H9 (cell line): ENCODE data around the gene FAM98C. TPM values are rescaled to one million over a fixed set of nuclear protein-coding genes. Genes with fewer than 3 reads are reported as not detected.

Source experiments
- DNase-seq: peaks from one replicate; pipeline ENCODE4 v3.0.0-alpha.2; 2017
- H2AFZ ChIP-seq: one replicate; pipeline ENCODE4 v1.6.1; 2013; ENCODE audit warnings: mild to moderate bottlenecking, low read length, control low read depth, moderate library complexity
- H2AK5ac ChIP-seq: 2 replicates; pipeline ENCODE4 v1.6.1; 2013; ENCODE audit warnings: low read length, control low read depth, mixed read lengths; ENCODE audit not compliant: insufficient read length
- H2BK120ac ChIP-seq: one replicate; pipeline ENCODE4 v1.6.1; 2013; ENCODE audit warnings: low read depth, mild to moderate bottlenecking, low read length, control low read depth, inconsistent platforms; ENCODE audit not compliant: poor library complexity, severe bottlenecking
- H2BK12ac ChIP-seq: 2 replicates; pipeline ENCODE4 v1.6.1; 2013; ENCODE audit warnings: low read length, control low read depth, mixed read lengths, low read depth; ENCODE audit not compliant: insufficient read length
- H2BK15ac ChIP-seq: 2 replicates; pipeline ENCODE4 v1.6.1; 2013; ENCODE audit warnings: low read depth, low read length, control low read depth
- H2BK20ac ChIP-seq: one replicate; pipeline ENCODE4 v1.6.1; 2013; ENCODE audit warnings: low read depth, mild to moderate bottlenecking, low read length, control low read depth, inconsistent platforms; ENCODE audit not compliant: poor library complexity, severe bottlenecking
- H2BK5ac ChIP-seq: 2 replicates; pipeline ENCODE4 v1.6.1; 2013; ENCODE audit warnings: low read length, control low read depth, mixed read lengths; ENCODE audit not compliant: insufficient read length
- H3K14ac ChIP-seq: 2 replicates; pipeline ENCODE4 v1.6.1; 2013; ENCODE audit warnings: low read length, control low read depth; ENCODE audit not compliant: insufficient read depth
- H3K18ac ChIP-seq: 2 replicates; pipeline ENCODE4 v1.6.1; 2013; ENCODE audit warnings: low read depth, mild to moderate bottlenecking, mixed read lengths, low read length, control low read depth; ENCODE audit not compliant: insufficient read length
- H3K23ac ChIP-seq: 2 replicates; pipeline ENCODE4 v1.6.1; 2013; ENCODE audit warnings: low read length, control low read depth, mixed read lengths, low read depth; ENCODE audit not compliant: insufficient read length
- H3K23me2 ChIP-seq: 2 replicates; pipeline ENCODE4 v1.6.1; 2013; ENCODE audit warnings: low read depth, mild to moderate bottlenecking, mixed read lengths, low read length, control low read depth; ENCODE audit not compliant: insufficient read length, poor library complexity, severe bottlenecking
- H3K27ac ChIP-seq: 2 replicates; pipeline ENCODE4 v1.5.1; 2013; ENCODE audit warnings: low read length, control low read depth, mixed read lengths, low read depth; ENCODE audit not compliant: insufficient read length
- H3K27me3 ChIP-seq: 2 replicates; pipeline ENCODE4 v1.6.1; 2013; ENCODE audit warnings: low read length, control low read depth, inconsistent platforms; ENCODE audit not compliant: insufficient read depth
- H3K4ac ChIP-seq: 2 replicates; pipeline ENCODE4 v1.6.1; 2013; ENCODE audit warnings: low read depth, mild to moderate bottlenecking, control low read depth, inconsistent platforms, low read length, moderate library complexity
- H3K4me1 ChIP-seq: 2 replicates; pipeline ENCODE4 v1.6.1; 2013; ENCODE audit warnings: low read length, control low read depth, inconsistent platforms; ENCODE audit not compliant: insufficient read depth
- H3K4me2 ChIP-seq: 2 replicates; pipeline ENCODE4 v1.6.1; 2013; ENCODE audit warnings: low read length, control low read depth, mixed read lengths; ENCODE audit not compliant: insufficient read length, insufficient read depth
- H3K56ac ChIP-seq: 2 replicates; pipeline ENCODE4 v1.6.1; 2013; ENCODE audit warnings: low read depth, mild to moderate bottlenecking, mixed read lengths, low read length, control low read depth; ENCODE audit not compliant: insufficient read length
- H3K79me1 ChIP-seq: 2 replicates; pipeline ENCODE4 v1.6.1; 2013; ENCODE audit warnings: low read depth, mild to moderate bottlenecking, moderate library complexity, low read length, control low read depth, inconsistent platforms; ENCODE audit not compliant: insufficient read depth, poor library complexity, severe bottlenecking
- H3K79me2 ChIP-seq: 2 replicates; pipeline ENCODE4 v1.6.1; 2013; ENCODE audit warnings: low read length, control low read depth, inconsistent platforms; ENCODE audit not compliant: insufficient read depth
- H3K9ac ChIP-seq: 2 replicates; pipeline ENCODE4 v1.6.1; 2013; ENCODE audit warnings: low read length, control low read depth, mixed read lengths; ENCODE audit not compliant: insufficient read length; ENCODE audit errors: extremely low read depth
- H3K9me3 ChIP-seq: one replicate; pipeline ENCODE4 v1.6.1; 2013; ENCODE audit warnings: low read depth, low read length, inconsistent platforms; ENCODE audit not compliant: control insufficient read depth
- H3T11ph ChIP-seq: one replicate; pipeline ENCODE4 v1.6.1; 2013; ENCODE audit warnings: mild to moderate bottlenecking, low read length, control low read depth, inconsistent platforms
- H4K20me1 ChIP-seq: one replicate; pipeline ENCODE4 v1.6.1; 2013; ENCODE audit not compliant: control insufficient read depth, insufficient read length, insufficient read depth
- H4K5ac ChIP-seq: 2 replicates; pipeline ENCODE4 v1.6.1; 2013; ENCODE audit warnings: low read depth, mild to moderate bottlenecking, mixed read lengths, low read length, control low read depth; ENCODE audit not compliant: insufficient read length
- H4K8ac ChIP-seq: replicated peaks from 2 replicates; pipeline ENCODE4 v1.6.1; 2013; ENCODE audit warnings: low read length, control low read depth, mixed read lengths, low read depth; ENCODE audit not compliant: insufficient read length
- H4K91ac ChIP-seq: 2 replicates; pipeline ENCODE4 v1.6.1; 2013; ENCODE audit warnings: low read depth, mild to moderate bottlenecking, moderate library complexity, mixed read lengths, low read length, control low read depth; ENCODE audit not compliant: insufficient read length
- H3K27ac Mint-ChIP-seq, 3 experiments: 2 replicates in 2 of 3; 3 replicates in 1 of 3; pipeline ENCODE4 v1.8.0; 2020 to 2021; ENCODE audit warnings: mixed read lengths in 3 of 3, mild to moderate bottlenecking in 1 of 3, moderate library complexity in 1 of 3
- H3K27me3 Mint-ChIP-seq: 2 replicates; pipeline ENCODE4 v1.8.0; 2021; ENCODE audit warnings: low read depth, mild to moderate bottlenecking, moderate library complexity, mixed read lengths
- H3K36me3 Mint-ChIP-seq, 3 experiments: 2 replicates in 2 of 3; 3 replicates in 1 of 3; pipeline ENCODE4 v1.8.0; 2020 to 2021; ENCODE audit warnings: low read depth in 3 of 3, mixed read lengths in 3 of 3; ENCODE audit not compliant: insufficient read depth in 1 of 3
- H3K4me1 Mint-ChIP-seq, 2 experiments: 2 replicates each; pipeline ENCODE4 v1.8.0; 2020; ENCODE audit warnings: mixed read lengths in 2 of 2
- H3K4me3 Mint-ChIP-seq, 2 experiments: 2 replicates in 1 of 2; 3 replicates in 1 of 2; pipeline ENCODE4 v1.8.0; 2020 to 2021; ENCODE audit warnings: mild to moderate bottlenecking in 2 of 2, mixed read lengths in 2 of 2, moderate library complexity in 1 of 2
- H3K9me3 Mint-ChIP-seq, 2 experiments: 2 replicates in 1 of 2; 3 replicates in 1 of 2; pipeline ENCODE4 v1.8.0; 2020; ENCODE audit warnings: mild to moderate bottlenecking in 2 of 2, mixed read lengths in 2 of 2, moderate library complexity in 1 of 2
- WGBS: extraction: QIAGEN DNeasy Blood & Tissue Kit; methylation state at CpG from one replicate; pipeline ENCODE4 v1.1.7; 2013; ENCODE audit warnings: missing lambda C conversion rate, low lambda C conversion rate, mixed read lengths; ENCODE audit not compliant: insufficient read length; ENCODE audit errors: extremely low coverage; 5-methylcytosine and 5-hydroxymethylcytosine counted together
- total RNA-seq: library from RNA; stranded (reverse); gene quantifications from 2 replicates; pipeline ENCODE4 v1.2.1, GENCODE V29; 2021
- TF ChIP-seq, protein P1 (sequence below): fragments of 200-600 bp; sonication (generic); conservative IDR thresholded peaks from 3 replicates; pipeline ENCODE4 v1.8.0; 2021; ENCODE audit warnings: antibody characterized with exemption, mild to moderate bottlenecking

FAM98C gene
- total RNA-seq, 1 experiment from 2014 or later: 16.4 TPM

DNA sequence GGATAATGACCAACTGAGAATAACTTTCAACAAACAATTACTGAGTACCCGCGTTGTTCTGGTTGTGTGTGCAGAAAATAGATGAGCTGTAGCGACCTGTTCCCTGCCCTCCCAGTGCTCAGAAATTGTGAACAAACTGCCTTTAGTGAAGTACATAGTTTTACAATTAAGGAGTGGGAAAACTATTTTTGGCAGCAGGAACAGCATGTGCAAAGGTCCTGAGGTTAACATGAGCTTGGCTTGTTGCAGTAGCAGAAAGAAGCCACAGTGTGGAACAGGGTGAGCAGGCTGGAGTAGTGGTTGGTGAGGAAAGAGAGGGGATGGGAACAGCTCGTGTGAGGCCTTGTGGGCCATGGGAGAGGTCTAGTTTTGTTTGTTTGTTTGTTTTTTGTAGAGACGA, 46.6 kb downstream of the FAM98C start:
- no peak overlapping the region for H2AFZ ChIP-seq
- H3K4ac ChIP-seq: no peak overlapping the region
- no peak overlapping the region for H2BK120ac ChIP-seq
- H2BK20ac ChIP-seq: no peak overlapping the region
- H3K9ac ChIP-seq: no peak overlapping the region
- no peak overlapping the region for H4K8ac ChIP-seq
- no peak overlapping the region for H3K18ac ChIP-seq
- no peak overlapping the region for H3K23ac ChIP-seq
- WGBS: no CpG with 5 or more reads among the region's 5 CpGs
- H3K14ac ChIP-seq: no peak overlapping the region
- no peaks in the 10 kb centered on the region for H3K23me2 ChIP-seq
- Mint-ChIP-seq H3K27me3 (no peaks in the 10 kb centered on the region; the same call in 1 of the 2 replicates), H3K36me3 (peaks cover 47 to 57% (median 53%) of the 10 kb centered on the region in 3 experiments; a peak in 6 of 7 replicates), H3K4me3 (no peak overlapping the region), H3K9me3 (no peaks in the 10 kb centered on the region), H3K4me1 (peaks cover 5 to 11% of the 10 kb centered on the region in 2 experiments; a peak in 3 of 4 replicates), H3K27ac (no peak overlapping the region)
- H2BK5ac ChIP-seq: no peak overlapping the region
- no peaks in the 10 kb centered on the region for H3K27me3 ChIP-seq
- no peaks in the 10 kb centered on the region for H3K79me1 ChIP-seq
- H2AK5ac ChIP-seq: no peak overlapping the region
- no peaks in the 10 kb centered on the region for H3K79me2 ChIP-seq
- H4K91ac ChIP-seq: no peak overlapping the region
- no peak overlapping the region for H3K4me2 ChIP-seq
- no peak overlapping the region for H4K5ac ChIP-seq
- no peak overlapping the region for H2BK15ac ChIP-seq
- no peaks in the 10 kb centered on the region for H3K9me3 ChIP-seq
- no peaks in the 10 kb centered on the region for H3K4me1 ChIP-seq
- H4K20me1 ChIP-seq: no peaks in the 10 kb centered on the region
- no peak overlapping the region for H2BK12ac ChIP-seq
- TF ChIP-seq, protein P1, sequence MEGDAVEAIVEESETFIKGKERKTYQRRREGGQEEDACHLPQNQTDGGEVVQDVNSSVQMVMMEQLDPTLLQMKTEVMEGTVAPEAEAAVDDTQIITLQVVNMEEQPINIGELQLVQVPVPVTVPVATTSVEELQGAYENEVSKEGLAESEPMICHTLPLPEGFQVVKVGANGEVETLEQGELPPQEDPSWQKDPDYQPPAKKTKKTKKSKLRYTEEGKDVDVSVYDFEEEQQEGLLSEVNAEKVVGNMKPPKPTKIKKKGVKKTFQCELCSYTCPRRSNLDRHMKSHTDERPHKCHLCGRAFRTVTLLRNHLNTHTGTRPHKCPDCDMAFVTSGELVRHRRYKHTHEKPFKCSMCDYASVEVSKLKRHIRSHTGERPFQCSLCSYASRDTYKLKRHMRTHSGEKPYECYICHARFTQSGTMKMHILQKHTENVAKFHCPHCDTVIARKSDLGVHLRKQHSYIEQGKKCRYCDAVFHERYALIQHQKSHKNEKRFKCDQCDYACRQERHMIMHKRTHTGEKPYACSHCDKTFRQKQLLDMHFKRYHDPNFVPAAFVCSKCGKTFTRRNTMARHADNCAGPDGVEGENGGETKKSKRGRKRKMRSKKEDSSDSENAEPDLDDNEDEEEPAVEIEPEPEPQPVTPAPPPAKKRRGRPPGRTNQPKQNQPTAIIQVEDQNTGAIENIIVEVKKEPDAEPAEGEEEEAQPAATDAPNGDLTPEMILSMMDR: no peak
- H3K27ac ChIP-seq: no peak overlapping the region
- H3T11ph ChIP-seq: no peak overlapping the region
- H3K56ac ChIP-seq: no peak overlapping the region
- DNase-seq: no peak
